ENCODE measurements around the gene PCDHB12. TPM values are rescaled to one million over a fixed set of nuclear protein-coding genes. Genes with fewer than 3 reads are reported as not detected.

Gene PCDHB12
- total and polyA plus RNA-seq, 2 donors from 2014 or later, result 0.77 to 2.5 TPM

DNA sequence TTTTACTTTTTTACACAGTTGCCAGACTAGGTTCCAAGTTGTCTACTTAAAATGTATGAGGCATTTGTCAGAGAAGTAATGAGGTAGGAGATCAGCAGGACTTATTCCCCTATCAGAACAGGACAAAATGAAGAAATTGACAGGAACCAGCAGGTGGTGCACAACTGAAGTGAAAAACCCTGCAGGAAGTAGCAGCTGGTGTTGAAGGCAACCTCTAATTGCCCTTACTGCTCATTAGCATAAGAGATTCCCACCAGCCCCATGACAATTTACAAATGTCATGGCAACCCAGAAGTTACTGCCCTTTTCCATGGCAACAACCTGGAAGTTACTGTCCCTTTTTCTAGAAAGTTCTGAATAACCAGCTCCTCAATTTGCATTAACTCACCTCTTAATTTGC lies 42.1 kb downstream of the PCDHB12 start:
- Histone ChIP-seq H3K27me3 (ENCODE audit: control insufficient read depth, insufficient read depth, low read length) (no peaks in the 10 kb centered on the region), H3K4me3 (ENCODE audit: low read length in 3 of 3) (no peak overlapping the region), H3K9ac (ENCODE audit: low read length in 3 of 3) (no peak overlapping the region), H3K27ac (ENCODE audit: low read depth in 2 of 2, low read length in 2 of 2) (no peak overlapping the region), H3K4me1 (ENCODE audit: control insufficient read depth in 2 of 3, insufficient read depth in 2 of 3, low read depth in 1 of 3, low read length in 3 of 3) (no peaks in the 10 kb centered on the region), H3K36me3 (ENCODE audit: control insufficient read depth in 2 of 3, insufficient read depth in 3 of 3, low read length in 3 of 3) (no peaks in the 10 kb centered on the region), H3K9me3 (ENCODE audit: control insufficient read depth in 2 of 3, insufficient read depth in 1 of 3, low read length in 3 of 3) (peaks cover 0 to 84% (median 36%) of the 10 kb centered on the region in 3 donors)
- DNase-seq, result no peak
- FAIRE-seq, result no peak
- intact Hi-C loops (cut with DNase I), result no loop called here
- TF ChIP-seq, protein P1, sequence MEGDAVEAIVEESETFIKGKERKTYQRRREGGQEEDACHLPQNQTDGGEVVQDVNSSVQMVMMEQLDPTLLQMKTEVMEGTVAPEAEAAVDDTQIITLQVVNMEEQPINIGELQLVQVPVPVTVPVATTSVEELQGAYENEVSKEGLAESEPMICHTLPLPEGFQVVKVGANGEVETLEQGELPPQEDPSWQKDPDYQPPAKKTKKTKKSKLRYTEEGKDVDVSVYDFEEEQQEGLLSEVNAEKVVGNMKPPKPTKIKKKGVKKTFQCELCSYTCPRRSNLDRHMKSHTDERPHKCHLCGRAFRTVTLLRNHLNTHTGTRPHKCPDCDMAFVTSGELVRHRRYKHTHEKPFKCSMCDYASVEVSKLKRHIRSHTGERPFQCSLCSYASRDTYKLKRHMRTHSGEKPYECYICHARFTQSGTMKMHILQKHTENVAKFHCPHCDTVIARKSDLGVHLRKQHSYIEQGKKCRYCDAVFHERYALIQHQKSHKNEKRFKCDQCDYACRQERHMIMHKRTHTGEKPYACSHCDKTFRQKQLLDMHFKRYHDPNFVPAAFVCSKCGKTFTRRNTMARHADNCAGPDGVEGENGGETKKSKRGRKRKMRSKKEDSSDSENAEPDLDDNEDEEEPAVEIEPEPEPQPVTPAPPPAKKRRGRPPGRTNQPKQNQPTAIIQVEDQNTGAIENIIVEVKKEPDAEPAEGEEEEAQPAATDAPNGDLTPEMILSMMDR (IDR thresholded peaks at IDR 0.05; ENCODE audit: borderline replicate concordance, extremely low read depth, insufficient read depth), result no peak

DNA sequence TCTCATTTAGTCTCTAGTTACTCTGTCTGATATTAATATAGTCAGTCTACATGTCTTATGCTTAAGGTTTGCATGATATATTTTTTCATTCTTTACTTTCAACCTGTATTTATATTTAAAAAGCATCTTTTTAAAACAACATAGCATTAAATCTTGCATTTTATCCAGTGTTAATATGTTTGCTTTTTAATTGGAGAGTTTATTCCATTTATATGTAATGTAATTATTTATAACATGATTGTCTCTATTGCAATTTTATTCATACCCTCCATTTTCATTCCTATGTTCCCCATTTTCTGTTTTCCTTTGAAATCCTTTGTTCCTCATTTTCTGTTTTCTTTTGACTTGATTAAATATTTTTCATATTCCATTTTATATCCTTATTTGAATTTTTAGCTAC lies 49.9 kb downstream of the PCDHB12 start:
- H3K27me3 ChIP-seq (ENCODE audit: control insufficient read depth, insufficient read depth, low read length), result no peaks in the 10 kb centered on the region
- no peak overlapping the region for H3K4me3 ChIP-seq (ENCODE audit: low read length in 3 of 3)
- no peak for FAIRE-seq
- TF ChIP-seq, protein P1 (IDR thresholded peaks at IDR 0.05; ENCODE audit: borderline replicate concordance, extremely low read depth, insufficient read depth), result no peak
- intact Hi-C loops (cut with DNase I), result no loop called here
- peaks cover 7 to 82% (median 41%) of the 10 kb centered on the region in 3 donors for H3K9me3 ChIP-seq (ENCODE audit: control insufficient read depth in 2 of 3, insufficient read depth in 1 of 3, low read length in 3 of 3)
- no peak overlapping the region for H3K9ac ChIP-seq (ENCODE audit: low read length in 3 of 3)
- no peaks in the 10 kb centered on the region for H3K4me1 ChIP-seq (ENCODE audit: control insufficient read depth in 2 of 3, insufficient read depth in 2 of 3, low read depth in 1 of 3, low read length in 3 of 3)
- no peak overlapping the region for H3K27ac ChIP-seq (ENCODE audit: low read depth in 2 of 2, low read length in 2 of 2)
- no peaks in the 10 kb centered on the region for H3K36me3 ChIP-seq (ENCODE audit: control insufficient read depth in 2 of 3, insufficient read depth in 3 of 3, low read length in 3 of 3)
- DNase-seq, result no peak

DNA sequence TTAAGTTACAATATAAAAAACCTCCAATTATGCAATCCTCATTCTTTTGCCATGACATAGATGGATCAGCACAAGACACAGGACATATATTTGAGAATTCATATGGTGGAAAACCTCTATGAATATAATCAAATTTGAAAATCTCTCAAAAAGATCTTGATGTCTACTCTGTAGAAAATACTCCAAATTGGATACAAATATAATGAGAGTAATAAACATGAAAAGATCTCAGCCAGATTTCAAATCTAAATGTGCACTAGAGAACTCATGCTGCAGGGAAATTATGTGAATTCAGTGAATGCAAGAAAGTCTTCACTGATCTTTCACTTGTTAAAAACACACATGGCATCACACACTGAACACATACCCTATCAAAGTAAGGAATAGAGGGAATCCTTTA lies 50.4 kb downstream of the PCDHB12 start:
- intact Hi-C loops (cut with DNase I), result no loop called here

More for the DNA sequence above, 50.4 kb downstream of the PCDHB12 start:
- Histone ChIP-seq H3K27me3 (ENCODE audit: control insufficient read depth, insufficient read depth, low read length) (no peaks in the 10 kb centered on the region), H3K27ac (ENCODE audit: low read depth in 2 of 2, low read length in 2 of 2) (no peak overlapping the region), H3K9me3 (ENCODE audit: control insufficient read depth in 2 of 3, insufficient read depth in 1 of 3, low read length in 3 of 3) (peaks cover 7 to 82% (median 41%) of the 10 kb centered on the region in 3 donors), H3K9ac (ENCODE audit: low read length in 3 of 3) (no peak overlapping the region), H3K4me1 (ENCODE audit: control insufficient read depth in 2 of 3, insufficient read depth in 2 of 3, low read depth in 1 of 3, low read length in 3 of 3) (no peaks in the 10 kb centered on the region), H3K36me3 (ENCODE audit: control insufficient read depth in 2 of 3, insufficient read depth in 3 of 3, low read length in 3 of 3) (no peaks in the 10 kb centered on the region), H3K4me3 (ENCODE audit: low read length in 3 of 3) (no peak overlapping the region)
- FAIRE-seq (no peak), DNase-seq (no peak)
- TF ChIP-seq, protein P1 (IDR thresholded peaks at IDR 0.05; ENCODE audit: borderline replicate concordance, extremely low read depth, insufficient read depth), result no peak
